HUDEP-2 (cell line): Measurements from ENCODE around the gene ZNF84.

Experiments used
- DNase-seq, 76 experiments: peaks; one replicate each; lab custom pipeline; 2025; ENCODE audit not compliant: unreplicated experiment in 76 of 76; lab: John Stamatoyannopoulos, UW

ZNF84 gene

DNA sequence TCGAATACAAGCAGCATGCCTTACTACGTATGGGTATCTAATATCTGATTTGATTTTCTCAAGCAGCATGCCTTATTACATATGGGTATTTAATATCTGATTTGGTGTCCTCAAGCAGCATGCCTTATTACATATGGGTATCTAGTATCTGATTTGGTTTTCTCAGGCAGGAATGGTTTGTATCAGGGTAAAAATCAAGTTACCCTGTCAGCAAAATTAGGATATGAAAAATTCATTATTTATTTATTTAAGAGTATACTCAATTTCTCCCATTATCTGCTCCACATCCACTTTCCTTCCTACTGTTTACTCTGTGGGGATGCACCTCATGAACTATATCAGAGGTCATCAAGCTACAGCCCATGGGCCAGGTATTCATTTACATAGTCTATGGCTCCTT lies 70.8 kb downstream of the ZNF84 start:
- no peak for DNase-seq
